ENCODE data around the gene POU6F1.

GRCh38 chr12:51188359-51189051 is 29.4 kb downstream of the POU6F1 start:
- TF ChIP-seq HNRNPUL1 (IDR thresholded peaks at IDR 0.05; ENCODE audit: low read length) (no peak), SMARCA4 (IDR thresholded peaks at IDR 0.05) (no peak), BCOR (IDR thresholded peaks at IDR 0.05) (no peak), BDP1 (IDR thresholded peaks at IDR 0.05; ENCODE audit: insufficient read depth, insufficient read length) (no peak), CTCF (IDR thresholded peaks at IDR 0.05 in 2 of 3, conservative IDR thresholded peaks at IDR 0.05 in 1 of 3; ENCODE audit: insufficient read depth in 2 of 3, low read depth in 1 of 3, low read length in 3 of 3) (no peak), ZNF318 (IDR thresholded peaks at IDR 0.05; ENCODE audit: borderline replicate concordance in 1 of 2, low read depth in 1 of 2) (no peak), SMAD3 (CRISPR knock-in tag; conservative IDR thresholded peaks at IDR 0.05) (no peak)

Measured in K562 (cell line).